Frontal cortex (tissue), 4 donors: ENCODE results near the gene SPTBN1. TPM values are rescaled to one million over a fixed set of nuclear protein-coding genes. Genes with fewer than 3 reads are reported as not detected.

ENCODE experiments used
- DNase-seq, 2 donors: peaks; one replicate each; pipeline ENCODE4 v3.0.0; 2012; ENCODE audit warnings: low spot score in 2 of 2
- FAIRE-seq: peaks from 2 replicates; lab custom pipeline; 2012; peaks lifted over from hg19 to GRCh38; lab: Jason Lieb, UNC
- total RNA-seq: library from RNA; depleted of rRNA; stranded (reverse); fragments of >200 nt; gene quantifications from one replicate; pipeline ENCODE4 v1.2.3, GENCODE V29; 2014
- donor health status: control.
- donor health status: control.
- donor health status: control.

Gene SPTBN1
- total RNA-seq, 1 donor from 2014 or later, result 449 TPM

GRCh38 chr2:54581326-54582039, 125.4 kb downstream of the SPTBN1 start:
- FAIRE-seq (no peak), DNase-seq (no peak)

DNA sequence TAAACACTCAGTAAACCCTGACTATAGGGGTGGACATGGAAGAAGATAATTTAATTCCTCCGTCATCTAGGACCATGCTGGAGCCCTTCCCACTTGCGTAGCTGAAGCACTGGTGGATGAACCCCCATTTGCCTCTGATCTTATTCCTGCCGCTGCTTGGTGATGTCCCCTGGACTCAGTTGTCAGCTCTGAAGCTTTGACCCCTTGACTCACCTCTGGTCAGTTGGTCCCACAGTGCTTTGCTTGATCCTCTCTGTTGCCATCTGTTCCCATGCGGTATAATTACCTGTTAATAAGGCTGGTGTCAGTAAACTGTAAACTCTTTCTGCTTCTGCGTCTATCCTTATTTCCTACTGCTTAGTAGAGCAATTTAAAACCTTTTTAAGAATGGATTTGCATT, 126.9 kb downstream of the SPTBN1 start:
- DNase-seq (no peak), FAIRE-seq (no peak)

DNA sequence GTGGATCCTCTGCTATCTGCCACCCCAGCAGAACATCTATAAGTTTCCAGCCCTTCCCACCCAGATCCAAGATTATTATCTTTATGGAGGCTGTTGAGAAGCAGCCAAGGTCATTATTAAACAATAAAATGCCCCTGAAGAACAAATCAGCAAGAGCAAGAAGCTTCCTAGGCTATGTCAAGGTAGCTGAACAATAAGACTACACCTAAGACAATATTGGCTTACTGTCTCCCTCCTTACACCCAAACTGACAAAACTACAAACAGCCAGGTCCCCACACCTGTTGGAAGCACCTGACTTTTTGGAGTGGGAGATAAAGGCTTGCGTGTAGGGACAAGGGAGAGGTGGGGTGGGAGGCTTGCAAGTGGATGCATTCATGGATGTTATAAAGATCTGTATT, 128.5 kb downstream of the SPTBN1 start:
- FAIRE-seq (no peak), DNase-seq (no peak)

- DNase-seq (no peak), FAIRE-seq (no peak)
Observed at GRCh38 chr2:54585136-54585733, 129.1 kb downstream of the SPTBN1 start.

GRCh38 chr2:54586062-54586461, 129.9 kb downstream of the SPTBN1 start:
- no peak for FAIRE-seq
- DNase-seq, result no peak

DNA sequence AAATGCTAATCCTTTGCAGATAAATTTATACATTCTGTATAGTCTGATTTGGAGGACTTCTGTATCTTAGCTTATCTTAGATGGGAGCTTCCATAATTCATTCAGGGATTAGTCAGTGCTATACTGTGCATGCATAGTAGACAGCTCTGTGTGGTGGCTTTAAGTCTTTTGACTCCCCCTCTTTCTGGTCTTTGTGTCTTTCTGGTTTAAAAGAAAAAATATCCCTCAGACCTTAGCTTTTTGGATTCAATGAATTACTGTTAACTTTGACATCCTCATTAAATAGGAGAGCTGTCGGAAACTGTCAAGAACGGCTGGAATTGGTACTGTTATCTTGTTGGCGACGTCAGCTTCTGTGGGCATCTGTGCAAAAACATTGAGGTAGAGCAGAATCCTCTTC, 130.4 kb downstream of the SPTBN1 start:
- DNase-seq, result no peak
- FAIRE-seq, result no peak

DNA sequence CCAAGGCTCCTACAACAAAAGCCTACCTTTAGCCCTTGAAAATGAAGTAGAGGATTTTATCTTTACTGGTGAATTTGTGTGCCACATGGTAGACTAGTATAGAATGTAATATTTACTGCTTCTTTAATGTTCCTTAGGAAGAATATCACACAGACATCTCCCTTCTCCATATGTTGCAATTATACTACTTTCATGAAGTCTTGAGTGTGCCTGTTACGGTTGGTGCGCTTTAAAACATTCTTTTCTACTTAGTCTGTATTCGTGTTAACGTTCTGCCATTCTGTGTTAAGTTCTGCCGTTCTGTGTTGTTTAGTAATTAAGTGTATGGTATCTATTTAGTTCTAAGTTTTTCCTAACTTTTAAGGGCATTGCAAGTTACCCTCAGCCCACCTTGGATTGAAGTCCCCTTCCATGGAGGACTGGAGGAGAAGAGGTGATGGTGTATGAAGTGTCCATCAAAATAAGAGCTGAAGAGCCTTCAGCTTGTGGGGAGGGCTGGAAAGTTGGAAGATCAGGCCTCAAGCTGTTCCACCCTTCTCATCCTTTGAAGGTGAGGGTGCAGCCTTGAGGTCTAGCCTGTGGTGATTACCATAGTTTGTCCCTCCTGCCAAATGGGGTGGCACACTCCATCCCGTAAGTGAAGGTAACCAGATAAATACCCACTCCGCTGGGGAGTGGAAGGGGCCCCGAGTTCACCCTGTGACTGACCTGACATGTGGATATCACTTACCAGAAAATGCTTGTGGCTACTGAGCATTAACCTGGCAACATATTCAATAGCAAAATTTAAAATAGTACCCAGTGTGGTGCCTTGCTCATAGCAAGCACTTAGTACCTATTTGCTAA, 131.3 kb downstream of the SPTBN1 start:
- no peak for FAIRE-seq

DNA sequence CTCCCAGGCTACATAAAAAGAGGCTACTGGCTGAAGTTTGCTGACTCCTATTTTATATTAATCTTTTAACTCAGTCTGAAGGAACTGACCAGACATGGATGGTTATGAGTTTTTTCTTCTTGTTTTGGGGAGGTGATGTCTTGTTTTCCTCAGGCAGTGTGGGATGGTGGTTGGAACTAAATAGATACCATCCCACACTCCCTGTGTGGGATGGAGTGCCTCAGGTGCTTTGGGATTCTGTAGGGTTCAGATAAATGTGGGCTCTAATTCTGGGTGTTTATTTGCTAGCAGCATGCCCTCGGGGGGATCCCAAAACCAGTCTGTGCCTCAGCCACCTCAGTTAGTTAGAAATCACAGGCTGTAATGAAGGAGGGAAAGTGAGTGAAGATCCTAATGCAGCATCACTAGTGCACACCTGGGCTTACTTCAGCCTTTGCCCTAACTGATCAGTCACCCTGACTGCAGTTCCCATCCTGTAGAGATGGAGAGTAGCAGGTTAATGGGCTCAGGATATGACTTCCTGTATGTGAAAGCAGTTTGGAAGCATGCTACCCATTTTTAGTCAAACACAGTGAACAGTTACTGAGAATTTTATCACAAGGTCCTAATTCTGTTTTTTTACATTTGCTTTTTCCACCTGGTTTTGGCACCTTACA, 132.2 kb downstream of the SPTBN1 start:
- FAIRE-seq, result no peak
- no peak for DNase-seq

More for the DNA sequence above, 131.3 kb downstream of the SPTBN1 start:
- no peak for DNase-seq

- FAIRE-seq, result no peak
- no peak for DNase-seq
Observed at GRCh38 chr2:54589038-54589339, 132.9 kb downstream of the SPTBN1 start.

- FAIRE-seq, result no peak
- DNase-seq, result no peak
Observed at GRCh38 chr2:54589340-54590215, 133.5 kb downstream of the SPTBN1 start.

DNA sequence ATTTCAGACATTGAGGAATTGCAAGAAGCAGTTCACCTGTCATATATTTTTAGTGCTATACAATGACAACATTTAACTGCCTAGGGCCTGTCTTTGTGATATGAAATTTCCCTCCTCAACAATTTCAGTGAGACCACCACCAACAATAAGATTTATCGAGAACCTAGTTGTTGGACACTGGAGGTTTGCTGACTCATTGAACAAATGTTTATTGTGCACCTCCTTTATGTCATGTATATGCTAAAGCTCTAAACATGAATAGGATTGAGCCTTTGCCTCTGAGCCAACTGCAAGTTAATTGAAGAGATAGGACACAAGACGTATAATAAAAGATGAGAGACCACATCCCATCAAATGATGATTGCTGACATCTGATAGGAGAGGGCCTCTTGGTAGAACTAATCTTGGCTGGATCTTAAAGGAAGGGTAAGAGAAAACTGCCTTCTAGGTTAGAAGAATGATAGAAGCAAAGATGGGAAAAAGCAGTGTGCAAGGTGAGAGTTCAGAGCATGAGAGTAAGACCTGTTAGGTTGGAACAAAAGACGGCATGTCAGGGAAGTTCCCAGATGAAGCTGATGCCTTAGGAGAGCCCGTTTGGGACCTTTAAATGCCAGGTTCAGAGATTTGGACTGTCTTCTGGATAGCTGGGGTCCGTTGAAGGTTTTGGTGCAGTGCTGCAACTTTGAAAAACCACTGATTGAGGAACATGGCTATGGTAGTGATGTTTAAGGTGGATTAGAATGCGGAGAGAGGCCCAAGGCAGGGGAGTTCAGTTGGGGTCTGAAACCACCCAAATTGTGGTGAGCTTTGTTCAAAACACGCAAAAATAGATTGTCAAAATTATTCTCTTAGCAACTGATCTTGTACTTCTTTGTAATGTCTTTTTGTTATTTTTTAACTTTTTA, 134.3 kb downstream of the SPTBN1 start:
- no peak for FAIRE-seq

DNA sequence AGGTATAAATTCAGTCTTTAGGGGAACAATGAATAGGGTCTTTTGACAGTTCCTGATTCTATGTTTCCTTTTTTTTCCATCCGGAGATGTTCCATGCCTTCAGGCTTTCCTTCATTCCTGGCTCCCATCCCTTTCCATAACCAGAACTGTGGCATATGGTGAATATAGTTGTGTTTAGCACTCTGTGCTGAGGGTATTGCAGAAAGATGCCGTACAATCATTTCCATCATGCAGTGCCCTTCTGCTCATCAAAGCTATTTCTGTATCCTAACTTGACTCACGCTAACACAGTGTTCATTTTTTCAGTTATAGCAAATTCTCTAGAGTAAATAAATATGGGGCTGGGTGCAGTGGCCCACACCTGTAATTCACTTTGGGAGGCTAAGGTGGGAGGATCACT, 135.4 kb downstream of the SPTBN1 start:
- no peak for FAIRE-seq
- no peak for DNase-seq

More for the DNA sequence above, 134.3 kb downstream of the SPTBN1 start:
- no peak for DNase-seq

DNA sequence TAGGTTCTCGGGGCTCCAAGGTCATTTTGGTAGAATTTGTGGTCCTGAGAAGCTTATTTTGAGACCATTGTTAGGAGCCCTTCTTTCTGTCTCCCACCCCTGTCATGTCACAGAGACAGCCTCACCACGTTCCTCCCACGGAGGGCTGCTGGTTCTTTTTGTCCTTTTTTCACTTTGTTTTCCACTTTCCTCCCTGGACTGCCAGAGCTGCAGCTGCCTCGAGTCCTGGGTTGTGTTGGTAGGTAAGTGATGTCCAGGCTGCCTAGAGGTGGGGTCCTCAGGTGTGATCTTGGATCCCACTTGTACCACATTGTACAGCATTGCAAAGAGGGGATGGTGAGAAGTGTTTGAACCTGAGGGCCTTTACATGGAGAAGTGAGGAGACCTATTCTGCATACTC, 137.1 kb downstream of the SPTBN1 start:
- FAIRE-seq (no peak), DNase-seq (no peak)

DNA sequence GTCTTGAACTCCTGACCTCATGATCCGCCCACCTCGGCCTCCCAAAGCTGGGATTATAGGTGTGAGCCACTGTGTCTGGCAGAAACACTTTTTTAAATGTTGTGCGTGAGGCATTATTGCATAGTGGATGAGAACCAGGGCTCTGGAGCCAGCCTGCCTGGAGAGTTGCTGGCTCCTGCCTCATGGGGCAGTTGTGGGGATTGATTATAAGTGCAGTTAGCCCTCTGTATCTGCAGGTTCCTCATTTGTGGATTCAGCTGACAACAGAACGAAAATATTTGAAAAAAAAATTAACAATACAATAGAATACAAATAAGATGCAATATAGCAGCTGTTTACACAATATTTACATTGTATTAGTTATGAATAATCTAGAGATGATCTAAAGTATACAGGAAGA, 137.9 kb downstream of the SPTBN1 start:
- no peak for FAIRE-seq

DNA sequence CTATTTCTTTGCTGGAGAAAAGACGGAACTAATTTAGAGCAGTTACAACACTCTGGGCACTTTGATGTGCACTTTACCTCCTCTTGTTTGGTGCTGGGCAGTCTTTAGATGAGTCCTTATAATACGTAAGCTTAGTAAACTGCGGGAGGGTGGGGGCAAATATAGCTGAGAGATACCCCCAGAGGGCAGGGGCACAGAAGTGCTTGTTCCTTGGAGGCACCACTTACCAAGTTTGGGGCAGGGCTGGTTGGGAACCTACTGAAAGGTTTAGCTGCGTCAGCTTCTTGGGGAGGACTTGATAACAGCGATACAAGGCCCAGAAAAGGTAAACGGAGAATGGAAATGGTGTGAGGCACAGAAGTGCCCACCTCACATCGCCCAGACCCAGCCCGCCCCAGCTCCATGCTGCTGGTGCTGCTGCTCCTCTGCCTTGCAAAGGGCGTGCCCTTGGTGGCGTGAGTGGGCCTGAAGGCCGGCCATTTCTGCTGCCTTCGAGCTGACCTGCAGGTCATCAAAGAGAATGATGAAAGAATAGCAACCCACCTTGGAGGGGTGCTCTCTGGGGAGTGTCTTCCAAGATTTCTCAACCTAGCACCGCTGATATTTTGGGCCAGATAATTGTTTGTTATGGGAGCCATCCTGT, 139.2 kb downstream of the SPTBN1 start:
- no peak for DNase-seq
- FAIRE-seq, result no peak

More for the DNA sequence above, 137.9 kb downstream of the SPTBN1 start:
- no peak for DNase-seq

- no peak for FAIRE-seq
Observed at GRCh38 chr2:54595999-54596902, 140.1 kb downstream of the SPTBN1 start.

More at GRCh38 chr2:54595999-54596902, 140.1 kb downstream of the SPTBN1 start:
- DNase-seq, result no peak
